Upper lobe of right lung (tissue), 1 donor: ENCODE data around the gene SORL1. TPM values are rescaled to one million over a fixed set of nuclear protein-coding genes. Genes with fewer than 3 reads are reported as not detected.

ENCODE experiments used
- ATAC-seq: fragments of 200-7000 bp; cut with Tn5 transposase; one replicate; pipeline ENCODE4 v1.9.1; 2020; ENCODE audit warnings: mild to moderate bottlenecking, moderate library complexity
- DNase-seq: peaks from one replicate; pipeline ENCODE4 v3.0.0-alpha.2; 2020
- H3K27ac ChIP-seq: fragments of 200-600 bp; one replicate; pipeline ENCODE4 v1.8.0; 2022
- H3K27me3 ChIP-seq: fragments of 200-600 bp; one replicate; pipeline ENCODE4 v1.8.0; 2022; ENCODE audit warnings: mild to moderate bottlenecking
- H3K36me3 ChIP-seq: fragments of 200-600 bp; one replicate; pipeline ENCODE4 v1.8.0; 2022
- H3K4me1 ChIP-seq: fragments of 200-600 bp; one replicate; pipeline ENCODE4 v1.8.0; 2022
- H3K4me3 ChIP-seq: fragments of 200-600 bp; one replicate; pipeline ENCODE4 v1.8.0; 2022; ENCODE audit warnings: mild to moderate bottlenecking
- H3K9me3 ChIP-seq: fragments of 200-600 bp; one replicate; pipeline ENCODE4 v1.8.0; 2022
- intact Hi-C: fragments of 100-400 bp; cut with DNase I; formaldehyde crosslinking; loops from one replicate; pipeline ENCODE4 v1.11.0; 2022
- total RNA-seq: library from RNA; stranded (reverse); fragmentation: NEBNext Ultra II Directional; extraction: Animal tissue kit (Norgen Biotek cat#: 25700); gene quantifications from one replicate; pipeline ENCODE4 v1.2.1, GENCODE V29; 2021
- TF ChIP-seq, protein P1 (sequence below): fragments of 200-600 bp; IDR thresholded peaks from one replicate; pipeline ENCODE4 v1.8.0; 2022; ENCODE audit warnings: antibody characterized with exemption
- donor health status: DM: no; HTN: yes; CAD: no; lungs with severe emphysema.

Gene SORL1
- total RNA-seq, 1 donor from 2014 or later, result 48.3 TPM

DNA sequence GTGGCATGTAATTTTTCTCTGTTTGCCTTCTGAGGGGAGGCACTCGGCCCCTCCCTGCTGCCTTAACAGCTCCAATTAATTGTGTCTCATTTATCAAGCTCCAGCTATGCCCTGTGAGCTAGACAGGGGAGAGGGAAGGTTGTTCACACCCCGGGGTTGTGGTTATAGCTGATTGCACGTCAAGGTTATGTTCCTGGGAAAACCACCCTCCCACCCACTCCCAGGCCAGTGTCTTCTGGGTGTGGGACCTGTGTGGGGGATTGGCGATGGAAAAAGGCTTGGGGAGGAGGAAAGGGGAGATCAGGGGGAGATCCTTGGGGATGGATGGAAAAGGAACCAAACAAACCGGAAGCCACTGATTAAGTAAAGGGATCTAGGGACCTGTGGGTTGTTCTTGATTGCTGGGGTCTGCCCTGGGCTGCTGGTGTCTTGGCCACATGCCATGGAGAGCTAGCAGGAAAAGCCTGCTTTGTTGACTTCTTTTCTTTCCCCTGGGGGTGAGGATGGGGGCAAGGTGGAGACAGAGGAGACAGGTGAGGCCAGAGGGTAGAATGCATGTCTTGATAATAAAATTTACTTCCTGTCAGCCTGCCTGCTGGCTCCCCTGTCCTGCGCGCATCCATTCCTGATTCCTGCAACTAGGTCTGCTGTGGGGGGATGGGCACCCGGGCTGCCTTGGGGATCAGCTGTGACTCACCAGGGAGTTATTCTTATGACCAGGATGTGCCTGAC is 14.1 kb downstream of the SORL1 start:
- DNase-seq, result peak; percentile 88
- Histone ChIP-seq H3K4me3 (no peak overlapping the region), H3K36me3 (no peaks in the 10 kb centered on the region), H3K9me3 (no peaks in the 10 kb centered on the region), H3K4me1 (peaks cover 37% of the 10 kb centered on the region), H3K27me3 (no peaks in the 10 kb centered on the region), H3K27ac (peak overlapping the region; percentile 4)
- peak; percentile 82 for ATAC-seq
- intact Hi-C loops, result no loop called here
- TF ChIP-seq, protein P1, sequence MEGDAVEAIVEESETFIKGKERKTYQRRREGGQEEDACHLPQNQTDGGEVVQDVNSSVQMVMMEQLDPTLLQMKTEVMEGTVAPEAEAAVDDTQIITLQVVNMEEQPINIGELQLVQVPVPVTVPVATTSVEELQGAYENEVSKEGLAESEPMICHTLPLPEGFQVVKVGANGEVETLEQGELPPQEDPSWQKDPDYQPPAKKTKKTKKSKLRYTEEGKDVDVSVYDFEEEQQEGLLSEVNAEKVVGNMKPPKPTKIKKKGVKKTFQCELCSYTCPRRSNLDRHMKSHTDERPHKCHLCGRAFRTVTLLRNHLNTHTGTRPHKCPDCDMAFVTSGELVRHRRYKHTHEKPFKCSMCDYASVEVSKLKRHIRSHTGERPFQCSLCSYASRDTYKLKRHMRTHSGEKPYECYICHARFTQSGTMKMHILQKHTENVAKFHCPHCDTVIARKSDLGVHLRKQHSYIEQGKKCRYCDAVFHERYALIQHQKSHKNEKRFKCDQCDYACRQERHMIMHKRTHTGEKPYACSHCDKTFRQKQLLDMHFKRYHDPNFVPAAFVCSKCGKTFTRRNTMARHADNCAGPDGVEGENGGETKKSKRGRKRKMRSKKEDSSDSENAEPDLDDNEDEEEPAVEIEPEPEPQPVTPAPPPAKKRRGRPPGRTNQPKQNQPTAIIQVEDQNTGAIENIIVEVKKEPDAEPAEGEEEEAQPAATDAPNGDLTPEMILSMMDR, result no peak

DNA sequence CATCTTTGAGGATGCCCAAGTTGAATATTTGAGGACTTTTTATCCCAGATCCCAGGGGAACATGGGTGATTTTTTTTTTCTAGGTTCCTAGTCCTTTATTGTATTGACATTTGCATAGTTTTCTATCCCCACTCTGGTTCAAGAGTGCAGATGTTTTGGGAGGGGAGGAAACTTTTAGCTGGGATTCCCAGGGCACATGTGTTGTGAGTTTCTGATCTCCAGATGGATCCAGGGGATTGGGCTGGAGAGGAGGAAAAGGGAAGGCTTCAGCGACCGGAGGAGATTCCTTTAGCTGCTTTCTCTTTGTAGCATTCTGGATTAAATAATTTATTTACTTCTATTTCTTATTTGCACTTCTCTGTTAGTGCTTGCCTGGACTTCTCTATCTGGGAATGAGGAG is 15.4 kb downstream of the SORL1 start:
- TF ChIP-seq, protein P1, result no peak
- intact Hi-C loops, result no loop called here
- ATAC-seq (no peak), DNase-seq (no peak)
- Histone ChIP-seq H3K4me1 (peaks cover 37% of the 10 kb centered on the region), H3K9me3 (no peaks in the 10 kb centered on the region), H3K36me3 (no peaks in the 10 kb centered on the region), H3K27ac (no peak overlapping the region), H3K27me3 (no peaks in the 10 kb centered on the region), H3K4me3 (no peak overlapping the region)

DNA sequence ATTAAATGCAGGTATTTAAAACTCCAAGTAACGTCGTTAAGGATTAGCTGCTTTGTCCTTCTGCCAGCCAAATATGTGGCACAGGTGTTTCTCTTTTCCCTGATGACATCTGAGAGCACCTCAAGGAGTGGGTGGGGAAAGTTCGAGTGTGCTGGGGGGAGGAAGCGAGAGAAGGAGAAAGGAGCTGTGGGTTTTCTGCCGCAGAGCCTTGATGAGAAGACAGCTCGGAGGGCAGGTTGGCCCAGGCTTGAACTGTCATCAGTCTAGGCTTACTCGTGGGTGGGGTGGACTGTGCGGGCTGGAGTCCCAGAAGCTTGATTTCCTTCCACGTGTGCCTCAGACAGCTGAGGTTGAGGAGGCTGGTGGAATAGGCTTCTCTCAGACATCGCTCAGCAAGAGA is 15.9 kb downstream of the SORL1 start:
- no peaks in the 10 kb centered on the region for H3K36me3 ChIP-seq
- DNase-seq (no peak), ATAC-seq (peak; percentile 58)
- H3K27me3 ChIP-seq, result no peaks in the 10 kb centered on the region
- H3K4me3 ChIP-seq, result no peak overlapping the region
- intact Hi-C loops, result no loop called here
- no peaks in the 10 kb centered on the region for H3K9me3 ChIP-seq
- peaks cover 37% of the 10 kb centered on the region for H3K4me1 ChIP-seq
- no peak overlapping the region for H3K27ac ChIP-seq
- TF ChIP-seq, protein P1, result no peak

DNA sequence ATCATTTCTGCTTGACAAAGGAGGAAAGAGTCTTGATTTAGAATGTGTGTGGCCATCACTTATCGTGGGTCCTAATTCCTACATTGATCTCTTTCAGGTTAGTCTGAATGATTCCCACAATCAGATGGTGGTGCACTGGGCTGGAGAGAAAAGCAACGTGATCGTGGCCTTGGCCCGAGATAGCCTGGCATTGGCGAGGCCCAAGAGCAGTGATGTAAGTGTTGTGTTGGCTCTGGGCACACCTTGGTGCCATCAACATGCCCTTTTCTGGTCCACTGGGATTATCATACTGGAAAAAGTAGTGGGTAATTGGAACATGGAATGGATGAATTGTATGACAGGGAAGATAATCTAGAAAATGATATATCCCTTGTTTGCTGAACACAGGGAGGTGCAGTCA is 17.8 kb downstream of the SORL1 start:
- Histone ChIP-seq H3K4me1 (peaks cover 26% of the 10 kb centered on the region), H3K27ac (no peak overlapping the region), H3K4me3 (no peak overlapping the region), H3K27me3 (no peaks in the 10 kb centered on the region), H3K9me3 (no peaks in the 10 kb centered on the region), H3K36me3 (no peaks in the 10 kb centered on the region)
- ATAC-seq (no peak), DNase-seq (no peak)
- TF ChIP-seq, protein P1, result no peak
- intact Hi-C loops, result no loop called here

DNA sequence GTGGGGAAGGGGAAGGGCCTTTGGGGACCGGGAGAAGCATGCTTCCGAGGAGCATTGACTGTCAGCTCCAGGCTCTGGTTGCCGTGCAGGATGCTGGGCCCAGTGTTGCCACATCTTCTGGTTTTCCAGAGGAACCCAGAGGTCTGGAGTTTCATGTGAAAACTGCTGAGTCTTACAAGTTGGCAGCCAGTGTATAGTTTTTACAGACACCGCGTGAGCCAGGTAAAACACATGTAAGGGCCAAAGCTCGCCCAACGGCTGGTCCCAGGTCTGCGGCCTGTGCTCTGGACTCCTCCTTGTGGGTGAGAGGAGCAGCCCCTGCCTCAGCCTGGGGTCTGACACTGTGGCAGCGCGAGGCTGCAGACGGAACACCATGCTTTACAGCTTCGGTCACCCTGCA is 19.1 kb downstream of the SORL1 start:
- no peak overlapping the region for H3K4me3 ChIP-seq
- intact Hi-C loops, result no loop called here
- no peaks in the 10 kb centered on the region for H3K27me3 ChIP-seq
- H3K27ac ChIP-seq, result no peak overlapping the region
- no peak for ATAC-seq
- no peaks in the 10 kb centered on the region for H3K9me3 ChIP-seq
- no peak for DNase-seq
- no peaks in the 10 kb centered on the region for H3K36me3 ChIP-seq
- TF ChIP-seq, protein P1, result no peak
- H3K4me1 ChIP-seq, result peaks cover 15% of the 10 kb centered on the region
